DLD1 (cell line): Measurements from ENCODE around the gene PAXIP1.
"Not testable (repeated sequence)": the region's sequence is repeated elsewhere in the genome, so short reads cannot be mapped to it uniquely, and the experiment has no call there.

Experiments used
- in situ Hi-C: cut with HindIII; loops from 2 replicates; pipeline ENCODE4 v1.10.0; 2017; ENCODE audit warnings: low sequenced_read_pairs

Gene PAXIP1, protein sequence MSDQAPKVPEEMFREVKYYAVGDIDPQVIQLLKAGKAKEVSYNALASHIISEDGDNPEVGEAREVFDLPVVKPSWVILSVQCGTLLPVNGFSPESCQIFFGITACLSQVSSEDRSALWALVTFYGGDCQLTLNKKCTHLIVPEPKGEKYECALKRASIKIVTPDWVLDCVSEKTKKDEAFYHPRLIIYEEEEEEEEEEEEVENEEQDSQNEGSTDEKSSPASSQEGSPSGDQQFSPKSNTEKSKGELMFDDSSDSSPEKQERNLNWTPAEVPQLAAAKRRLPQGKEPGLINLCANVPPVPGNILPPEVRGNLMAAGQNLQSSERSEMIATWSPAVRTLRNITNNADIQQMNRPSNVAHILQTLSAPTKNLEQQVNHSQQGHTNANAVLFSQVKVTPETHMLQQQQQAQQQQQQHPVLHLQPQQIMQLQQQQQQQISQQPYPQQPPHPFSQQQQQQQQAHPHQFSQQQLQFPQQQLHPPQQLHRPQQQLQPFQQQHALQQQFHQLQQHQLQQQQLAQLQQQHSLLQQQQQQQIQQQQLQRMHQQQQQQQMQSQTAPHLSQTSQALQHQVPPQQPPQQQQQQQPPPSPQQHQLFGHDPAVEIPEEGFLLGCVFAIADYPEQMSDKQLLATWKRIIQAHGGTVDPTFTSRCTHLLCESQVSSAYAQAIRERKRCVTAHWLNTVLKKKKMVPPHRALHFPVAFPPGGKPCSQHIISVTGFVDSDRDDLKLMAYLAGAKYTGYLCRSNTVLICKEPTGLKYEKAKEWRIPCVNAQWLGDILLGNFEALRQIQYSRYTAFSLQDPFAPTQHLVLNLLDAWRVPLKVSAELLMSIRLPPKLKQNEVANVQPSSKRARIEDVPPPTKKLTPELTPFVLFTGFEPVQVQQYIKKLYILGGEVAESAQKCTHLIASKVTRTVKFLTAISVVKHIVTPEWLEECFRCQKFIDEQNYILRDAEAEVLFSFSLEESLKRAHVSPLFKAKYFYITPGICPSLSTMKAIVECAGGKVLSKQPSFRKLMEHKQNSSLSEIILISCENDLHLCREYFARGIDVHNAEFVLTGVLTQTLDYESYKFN

DNA sequence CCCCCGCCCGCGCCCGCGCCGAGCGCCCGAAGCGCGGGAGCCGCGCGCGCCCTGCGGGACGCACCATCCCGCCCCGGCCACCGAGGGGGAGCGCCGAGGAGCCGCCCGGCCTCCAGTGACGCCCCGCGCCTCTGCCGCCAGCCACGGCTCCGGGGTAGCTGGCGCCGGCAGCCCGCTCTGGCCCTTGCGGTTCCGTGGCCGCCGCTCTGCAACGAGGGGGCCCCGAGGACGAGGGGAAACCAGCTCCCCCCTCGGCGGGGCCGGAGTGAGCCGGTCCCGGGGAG is at the start of gene PAXIP1:
PAXIP1 (minus strand) TSS at position 33 of the 284 bp plus-strand sequence. CDS start 195 bp downstream, outside the sequence.
- in situ Hi-C loops = loop anchor here (25.0 kb wide), 1 partner anchor 334 kb away; no protein-coding TSS in a partner anchor

- in situ Hi-C loops = no loop called here
Measured at GRCh38 chr7:155051355-155051754, 48.4 kb upstream of the PAXIP1 start.

DNA sequence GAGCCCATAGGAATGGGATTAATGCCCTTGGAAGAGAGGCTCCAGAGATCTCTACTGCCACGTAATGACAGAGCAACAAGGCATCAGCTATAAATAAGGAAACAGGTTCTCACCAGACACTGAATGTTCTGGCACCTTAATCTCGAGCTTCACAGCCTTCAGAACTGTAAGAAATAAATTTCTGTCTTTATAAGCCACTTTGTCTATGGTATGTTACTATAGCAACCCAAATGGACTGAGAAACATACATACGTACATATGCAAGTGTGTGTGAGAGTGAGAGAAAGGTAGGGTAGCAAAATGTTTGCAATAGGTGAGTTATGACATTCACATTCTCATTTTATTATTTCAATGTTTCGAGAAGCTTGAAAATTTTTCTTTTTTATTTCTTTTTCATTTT is 45.1 kb upstream of the PAXIP1 start:
- in situ Hi-C loops = no loop called here

DNA sequence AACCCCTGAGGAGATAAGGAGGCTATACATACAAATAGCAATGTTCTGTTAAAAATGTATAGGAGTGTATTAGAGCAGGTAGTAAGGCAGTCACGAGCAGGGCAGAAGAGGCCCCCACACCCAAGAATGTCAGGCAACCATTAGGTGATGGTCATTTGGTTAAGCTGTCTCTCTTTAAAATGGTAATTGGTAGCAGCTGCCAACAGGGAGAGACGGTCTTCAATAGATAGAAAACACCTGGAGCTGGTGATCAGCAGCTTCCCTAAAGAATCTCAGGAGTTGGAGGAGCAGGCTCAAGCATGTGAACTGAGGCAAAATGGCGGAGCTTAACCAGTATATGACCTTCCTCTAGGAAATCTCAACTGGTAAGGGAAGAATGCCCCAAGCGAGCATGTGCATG is 40.8 kb upstream of the PAXIP1 start:
- in situ Hi-C loops = no loop called here

GRCh38 chr7:155038335-155038734 is 35.4 kb upstream of the PAXIP1 start:
- in situ Hi-C loops = no loop called here

DNA sequence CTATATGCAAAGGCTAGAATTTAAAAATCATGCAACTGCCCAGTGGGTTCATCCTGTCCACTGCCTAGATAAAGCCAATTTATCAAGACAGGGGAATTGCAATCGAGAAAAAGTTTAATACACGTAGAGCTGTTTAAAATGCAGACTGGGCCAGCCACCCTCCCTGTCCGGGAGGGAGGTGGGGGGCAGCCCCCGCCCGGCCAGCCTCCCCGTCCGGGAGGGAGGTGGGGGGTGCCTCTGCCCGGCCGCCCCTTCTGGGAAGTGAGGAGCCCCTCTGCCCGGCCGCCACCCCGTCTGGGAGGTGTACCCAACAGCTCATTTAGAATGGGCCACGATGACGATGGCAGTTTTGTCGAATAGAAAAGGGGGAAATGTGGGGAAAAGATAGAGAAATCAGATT is 31.6 kb upstream of the PAXIP1 start:
- in situ Hi-C loops = not testable (repeated sequence)

DNA sequence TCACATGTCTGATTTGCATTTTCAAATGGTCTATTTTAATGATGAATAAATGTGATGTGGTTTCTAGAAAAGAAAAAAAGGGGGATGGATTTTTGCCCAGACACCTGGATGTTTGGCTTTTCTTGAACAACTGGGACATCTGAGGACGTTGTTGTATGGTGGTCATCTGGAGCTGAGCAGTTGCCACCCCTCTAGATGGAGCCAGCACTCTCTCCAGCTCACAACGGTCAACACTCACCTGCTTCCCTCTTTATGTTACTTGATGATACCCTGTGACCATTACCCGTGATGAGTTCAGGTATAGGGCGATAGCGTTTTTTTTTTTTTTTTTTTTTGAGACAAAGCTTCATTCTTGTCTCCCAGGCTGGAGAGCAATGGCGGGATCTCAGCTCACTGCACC is 30.1 kb upstream of the PAXIP1 start:
- in situ Hi-C loops = no loop called here

GRCh38 chr7:155027879-155028278 is 25.0 kb upstream of the PAXIP1 start:
- in situ Hi-C loops = no loop called here

DNA sequence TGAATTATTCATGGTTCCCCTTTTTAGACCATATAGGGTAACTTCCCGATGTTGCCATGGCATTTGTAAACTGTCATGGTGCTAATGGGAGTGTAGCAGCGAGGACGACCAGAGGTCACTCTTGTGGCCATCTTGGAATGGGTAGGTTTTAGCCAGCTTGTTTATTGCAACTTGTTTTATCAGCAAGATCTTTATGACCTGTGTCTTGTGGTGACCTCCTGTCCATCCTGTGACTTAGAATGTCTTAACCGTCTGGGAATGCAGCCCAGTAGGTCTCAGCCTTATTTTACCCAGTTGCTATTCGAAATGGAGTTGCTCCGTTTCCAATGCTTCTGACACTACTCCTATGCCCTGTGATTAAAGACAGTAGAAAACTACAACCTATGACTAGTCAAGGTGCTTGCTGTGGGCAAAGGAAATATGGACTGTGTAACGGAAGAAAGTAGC is 18.8 kb upstream of the PAXIP1 start:
- in situ Hi-C loops = loop anchor here (25.0 kb wide), 1 partner anchor 316 kb away; no protein-coding TSS in a partner anchor

DNA sequence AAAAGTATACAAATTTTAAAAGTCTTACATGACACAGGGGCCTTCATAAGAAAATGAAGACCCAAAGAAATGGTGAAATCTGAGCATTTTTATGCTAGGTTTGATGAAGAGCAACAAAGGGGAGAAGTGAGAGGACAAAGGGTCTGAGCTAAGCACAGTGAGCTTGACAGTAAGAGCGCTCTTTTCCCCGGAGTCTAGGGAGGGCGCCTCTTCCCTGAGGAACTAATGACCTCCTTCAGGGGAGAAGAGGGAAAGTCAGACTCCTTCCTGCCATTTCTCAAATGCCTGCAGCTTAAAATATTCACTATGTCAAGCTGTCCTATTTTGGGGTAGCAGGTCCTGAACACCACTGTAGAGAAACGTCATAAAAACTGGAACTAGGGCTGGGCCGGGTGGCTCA is 18.1 kb upstream of the PAXIP1 start:
- in situ Hi-C loops = loop anchor here (25.0 kb wide), 1 partner anchor 316 kb away; no protein-coding TSS in a partner anchor

GRCh38 chr7:155017834-155018233 is 14.9 kb upstream of the PAXIP1 start:
- in situ Hi-C loops = loop anchor here (5.0 to 25.0 kb wide), 2 partner anchors 94 to 319 kb away; no protein-coding TSS in a partner anchor

GRCh38 chr7:155011086-155011485 is 8.2 kb upstream of the PAXIP1 start:
- in situ Hi-C loops = loop anchor here (25.0 kb wide), 1 partner anchor 326 kb away; no protein-coding TSS in a partner anchor

DNA sequence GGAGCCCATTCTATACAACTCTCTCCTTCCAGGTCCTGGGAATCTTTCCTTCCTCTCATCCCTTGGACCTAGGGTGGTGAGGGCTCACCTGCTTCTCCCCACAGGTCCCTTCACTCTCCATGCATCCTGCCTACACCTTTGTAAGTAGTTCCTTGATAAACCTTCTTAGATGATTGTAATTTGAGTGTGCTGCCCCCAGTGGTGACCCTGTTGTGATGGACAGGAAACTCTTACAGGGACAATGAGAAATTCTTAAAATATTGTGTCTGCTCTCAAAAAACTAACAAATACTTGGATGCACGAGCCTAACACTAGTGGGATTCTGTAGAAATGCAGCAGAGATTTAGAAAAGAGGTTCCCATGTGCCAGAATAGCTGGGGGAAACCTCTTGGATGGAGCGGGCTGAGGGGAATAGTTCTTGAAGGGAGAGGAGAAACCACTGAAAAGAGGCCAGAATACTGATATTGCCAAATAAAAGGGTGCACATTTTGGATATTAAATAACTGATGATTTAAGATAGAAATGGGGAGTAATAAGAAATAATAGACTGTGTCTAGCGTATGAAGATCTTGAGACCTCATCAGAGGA is 6.7 kb upstream of the PAXIP1 start:
- in situ Hi-C loops = loop anchor here (25.0 kb wide), 1 partner anchor 328 kb away; no protein-coding TSS in a partner anchor

DNA sequence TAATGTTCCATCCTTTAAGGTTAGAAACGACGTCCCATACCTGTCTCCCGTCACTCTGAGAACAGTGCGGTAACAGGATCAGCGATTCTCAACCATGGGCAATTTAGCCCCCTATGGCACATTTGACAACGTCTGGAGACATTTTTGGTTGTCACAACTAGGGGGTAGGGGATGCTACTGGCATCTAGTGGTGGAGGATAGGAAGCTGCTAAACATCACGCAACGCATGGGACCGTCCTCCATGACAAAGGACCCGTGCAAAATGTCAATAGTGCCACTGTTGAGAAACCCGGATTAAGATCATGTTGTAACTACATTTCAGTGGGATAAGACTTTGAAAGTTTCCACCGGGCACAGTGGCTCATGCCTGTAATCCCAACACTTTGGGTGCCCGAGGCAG is 5.0 kb upstream of the PAXIP1 start:
- in situ Hi-C loops = loop anchor here (25.0 kb wide), 1 partner anchor 329 kb away; no protein-coding TSS in a partner anchor

DNA sequence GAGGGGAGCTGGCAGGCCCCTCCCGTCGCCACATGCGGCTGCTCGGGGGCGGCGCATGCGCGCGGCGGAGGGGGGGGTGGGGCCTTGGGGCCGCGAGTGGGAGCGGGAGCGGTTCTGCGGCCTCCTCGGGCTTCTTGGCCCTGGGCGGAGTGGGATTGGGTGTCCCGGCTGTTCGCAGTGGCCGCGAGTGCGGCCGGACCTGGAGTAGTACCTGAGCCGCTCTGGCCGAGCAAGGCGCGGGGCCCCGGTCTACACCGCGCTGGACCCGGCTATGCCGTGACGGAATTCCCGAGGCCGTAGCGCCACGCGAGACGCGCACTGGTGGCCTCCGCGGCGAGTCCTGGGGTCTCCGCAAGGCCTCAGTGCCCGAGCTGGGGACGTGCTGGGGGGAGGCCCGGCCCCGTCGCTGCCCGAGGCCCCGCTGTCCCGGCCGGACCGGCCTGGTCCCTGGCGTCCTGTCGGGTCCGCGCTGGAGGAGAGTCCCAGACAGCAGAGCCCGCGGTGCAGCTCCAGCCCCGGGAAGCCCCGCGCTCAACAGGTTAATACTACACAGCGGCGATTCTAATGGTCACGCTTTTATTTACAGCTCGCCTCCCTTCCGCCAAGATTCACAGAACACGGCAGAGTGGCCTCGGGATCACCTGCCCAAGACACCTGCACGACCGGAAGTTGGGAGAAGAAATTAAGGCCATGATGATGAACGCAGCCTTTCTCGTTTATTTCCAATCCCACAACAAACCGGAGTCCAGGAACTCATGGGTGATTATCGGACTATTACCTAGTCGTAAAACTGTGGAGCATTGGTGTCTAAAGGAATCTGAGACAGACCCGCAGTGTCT is 671 bp upstream of the PAXIP1 start:
- in situ Hi-C loops = loop anchor here (25.0 kb wide), 1 partner anchor 334 kb away; no protein-coding TSS in a partner anchor

DNA sequence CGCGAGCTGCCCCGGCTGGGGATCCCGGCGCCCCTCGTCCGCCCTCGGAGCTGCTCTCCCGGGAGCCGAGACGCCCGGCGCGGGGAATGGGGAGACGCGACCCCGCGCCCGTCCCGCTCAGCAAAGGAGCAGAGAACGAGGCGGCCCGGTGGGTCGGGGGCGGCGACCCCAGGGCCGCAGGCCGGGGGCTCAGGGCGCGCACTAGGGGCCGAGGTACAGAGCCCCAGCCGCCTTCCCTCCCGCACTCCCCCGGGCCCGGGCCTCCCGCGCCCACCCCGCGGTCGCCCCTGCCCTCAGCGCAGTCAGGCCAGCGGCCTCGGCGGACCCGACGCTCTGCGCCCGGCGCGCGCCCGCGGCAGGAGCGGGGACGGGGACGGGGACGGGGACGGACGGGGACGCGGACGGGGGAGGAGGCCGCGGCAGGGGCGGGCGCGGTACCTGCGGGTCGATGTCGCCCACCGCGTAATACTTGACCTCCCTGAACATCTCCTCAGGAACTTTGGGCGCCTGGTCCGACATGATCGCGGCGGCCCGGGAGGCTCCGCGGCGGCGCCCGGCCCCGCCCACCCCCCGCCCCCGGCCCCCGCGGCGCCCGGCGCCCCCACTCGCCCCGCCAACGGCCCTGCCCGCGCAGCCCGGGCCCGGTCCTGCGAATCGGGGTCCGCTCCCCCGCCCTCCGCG is 373 bp downstream of the PAXIP1 start:
- in situ Hi-C loops = loop anchor here (25.0 kb wide), 1 partner anchor 335 kb away; no protein-coding TSS in a partner anchor

- in situ Hi-C loops = loop anchor here (25.0 kb wide), 1 partner anchor 335 kb away; no protein-coding TSS in a partner anchor
Measured at GRCh38 chr7:155001756-155002410, 1.0 kb downstream of the PAXIP1 start.

GRCh38 chr7:155000795-155001194 is 2.1 kb downstream of the PAXIP1 start:
- in situ Hi-C loops = loop anchor here (25.0 kb wide), 1 partner anchor 337 kb away; no protein-coding TSS in a partner anchor
